Stimulated activated CD4-positive, alpha-beta T cell treated with anti-CD3 and anti-CD28 coated beads, Interleukin-2, amount 100 ng/mL, for 24 hours (primary cell): ENCODE data around the gene FAM234A.
"Not testable (repeated sequence)": the region's sequence is repeated elsewhere in the genome, so short reads cannot be mapped to it uniquely, and the experiment has no call there.

ENCODE experiments used
- DNase-seq, 2 donors: peaks; one replicate each; pipeline ENCODE4 v3.0.0-alpha.2; 2020

FAM234A gene

GRCh38 chr16:234468-235305 lies at the start of gene FAM234A:
TSS of gene FAM234A (plus strand) at chr16:234821. CDS start at chr16:254414, 19,593 bp downstream.
- DNase-seq, result peak; percentile 96 to 97

- no peak for DNase-seq
Measured at GRCh38 chr16:185213-185612, 49.4 kb upstream of the FAM234A start.

GRCh38 chr16:185691-186090 lies 48.9 kb upstream of the FAM234A start:
- no peak for DNase-seq

- DNase-seq, result no peak
Measured at GRCh38 chr16:187330-187729, 47.3 kb upstream of the FAM234A start.

- no peak for DNase-seq
Measured at GRCh38 chr16:188674-189073, 45.9 kb upstream of the FAM234A start.

GRCh38 chr16:189604-190186 lies 44.9 kb upstream of the FAM234A start:
- no peak for DNase-seq

- no peak for DNase-seq
Measured at GRCh38 chr16:191831-192230, 42.8 kb upstream of the FAM234A start.

GRCh38 chr16:192686-193085 lies 41.9 kb upstream of the FAM234A start:
- no peak for DNase-seq

- DNase-seq, result no peak
Measured at GRCh38 chr16:193441-193840, 41.2 kb upstream of the FAM234A start.

- no peak for DNase-seq
Measured at GRCh38 chr16:194516-194915, 40.1 kb upstream of the FAM234A start.

GRCh38 chr16:200388-200787 lies 34.2 kb upstream of the FAM234A start:
- DNase-seq, result no peak

GRCh38 chr16:203246-203645 lies 31.4 kb upstream of the FAM234A start:
- DNase-seq, result no peak

GRCh38 chr16:204046-204445 lies 30.6 kb upstream of the FAM234A start:
- DNase-seq, result not testable (repeated sequence)

GRCh38 chr16:209359-209758 lies 25.3 kb upstream of the FAM234A start:
- not testable (repeated sequence) for DNase-seq

GRCh38 chr16:211631-212180 lies 22.9 kb upstream of the FAM234A start:
- not testable (repeated sequence) for DNase-seq

- no peak for DNase-seq
Measured at GRCh38 chr16:212999-213398, 21.6 kb upstream of the FAM234A start.

- DNase-seq, result no peak
Measured at GRCh38 chr16:220021-220420, 14.6 kb upstream of the FAM234A start.

- DNase-seq, result no peak
Measured at GRCh38 chr16:228151-228851, 6.3 kb upstream of the FAM234A start.

GRCh38 chr16:228852-229730 lies 5.5 kb upstream of the FAM234A start, which contains the start of gene LUC7L:
TSS of gene LUC7L (minus strand) at chr16:229449. CDS start at chr16:229339, 110 bp downstream.
- peak; percentile 87 to 89 for DNase-seq

- DNase-seq, result no peak
Measured at GRCh38 chr16:229731-230281, 4.8 kb upstream of the FAM234A start.

- not testable (repeated sequence) for DNase-seq
Measured at GRCh38 chr16:230351-230750, 4.3 kb upstream of the FAM234A start.

GRCh38 chr16:230949-231348 lies 3.7 kb upstream of the FAM234A start:
- no peak for DNase-seq
